PC-9 (cell line): Measurements from ENCODE around the gene ZNF723.

ENCODE experiments used
- EZH2 ChIP-seq: fragments of 200-600 bp; sonication (generic); IDR thresholded peaks from 2 replicates; pipeline ENCODE4 v1.8.0; 2017; ENCODE audit warnings: antibody characterized with exemption, low read depth
- TF ChIP-seq, protein P1 (sequence below): fragments of 200-600 bp; sonication (generic); conservative IDR thresholded peaks from 2 replicates; pipeline ENCODE4 v1.6.1; 2017; ENCODE audit warnings: mixed run types, antibody characterized with exemption, mild to moderate bottlenecking, moderate library complexity

- TF ChIP-seq, protein P1, sequence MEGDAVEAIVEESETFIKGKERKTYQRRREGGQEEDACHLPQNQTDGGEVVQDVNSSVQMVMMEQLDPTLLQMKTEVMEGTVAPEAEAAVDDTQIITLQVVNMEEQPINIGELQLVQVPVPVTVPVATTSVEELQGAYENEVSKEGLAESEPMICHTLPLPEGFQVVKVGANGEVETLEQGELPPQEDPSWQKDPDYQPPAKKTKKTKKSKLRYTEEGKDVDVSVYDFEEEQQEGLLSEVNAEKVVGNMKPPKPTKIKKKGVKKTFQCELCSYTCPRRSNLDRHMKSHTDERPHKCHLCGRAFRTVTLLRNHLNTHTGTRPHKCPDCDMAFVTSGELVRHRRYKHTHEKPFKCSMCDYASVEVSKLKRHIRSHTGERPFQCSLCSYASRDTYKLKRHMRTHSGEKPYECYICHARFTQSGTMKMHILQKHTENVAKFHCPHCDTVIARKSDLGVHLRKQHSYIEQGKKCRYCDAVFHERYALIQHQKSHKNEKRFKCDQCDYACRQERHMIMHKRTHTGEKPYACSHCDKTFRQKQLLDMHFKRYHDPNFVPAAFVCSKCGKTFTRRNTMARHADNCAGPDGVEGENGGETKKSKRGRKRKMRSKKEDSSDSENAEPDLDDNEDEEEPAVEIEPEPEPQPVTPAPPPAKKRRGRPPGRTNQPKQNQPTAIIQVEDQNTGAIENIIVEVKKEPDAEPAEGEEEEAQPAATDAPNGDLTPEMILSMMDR = no peak
- no peak for TF ChIP-seq EZH2
Observed at GRCh38 chr19:22831211-22831610, 880 bp upstream of the ZNF723 start.
